NCI-H748 (cell line): ENCODE measurements around the gene COPS8.
A peak's percentile ranks its signal among the peaks of the same experiment; 100 is the strongest.

Experiments
- DNase-seq: peaks from one replicate; lab custom pipeline; 2025; ENCODE audit not compliant: unreplicated experiment; lab: John Stamatoyannopoulos, UW

COPS8 gene

DNA sequence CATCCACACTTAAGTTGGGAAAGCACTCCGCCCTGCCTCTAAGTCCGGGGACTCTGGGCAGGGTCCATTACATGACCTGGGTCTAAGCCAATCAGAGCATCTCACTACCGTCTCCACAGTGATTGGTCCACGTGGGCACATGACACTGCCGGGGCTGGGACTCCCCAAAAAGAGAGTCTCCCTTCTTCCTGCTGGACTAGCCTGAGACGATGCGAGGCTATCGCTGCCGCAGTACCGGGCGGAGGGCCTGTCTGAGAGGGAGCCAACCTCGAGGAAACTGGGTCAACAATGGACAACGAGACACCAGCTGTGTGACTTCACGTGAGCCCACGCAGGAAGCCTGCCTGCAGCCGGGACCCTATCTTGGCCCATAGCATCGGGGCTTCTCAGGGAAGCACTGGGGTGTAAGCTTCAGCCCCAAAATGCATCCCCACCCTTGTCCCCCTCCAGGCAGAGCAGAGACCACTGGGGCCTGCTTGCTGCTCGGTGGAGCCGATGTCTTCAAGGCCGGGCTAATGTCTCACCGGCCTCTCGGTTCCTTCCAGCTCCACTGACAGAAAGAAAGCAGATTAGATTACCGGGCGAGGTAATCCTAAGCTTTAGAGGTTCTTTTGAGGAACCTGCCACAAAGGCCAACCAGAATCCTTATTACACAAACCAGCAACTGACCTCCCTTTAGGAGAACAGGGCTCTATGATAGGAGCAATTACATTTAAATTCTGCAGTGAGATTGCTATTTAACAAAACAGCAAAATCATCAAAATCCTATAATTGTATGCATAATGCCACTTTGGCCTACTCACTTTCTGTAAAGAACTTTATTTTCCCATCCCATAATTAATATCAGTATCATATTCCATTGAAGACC lies 21.3 kb upstream of the COPS8 start:
- no peak for DNase-seq

DNA sequence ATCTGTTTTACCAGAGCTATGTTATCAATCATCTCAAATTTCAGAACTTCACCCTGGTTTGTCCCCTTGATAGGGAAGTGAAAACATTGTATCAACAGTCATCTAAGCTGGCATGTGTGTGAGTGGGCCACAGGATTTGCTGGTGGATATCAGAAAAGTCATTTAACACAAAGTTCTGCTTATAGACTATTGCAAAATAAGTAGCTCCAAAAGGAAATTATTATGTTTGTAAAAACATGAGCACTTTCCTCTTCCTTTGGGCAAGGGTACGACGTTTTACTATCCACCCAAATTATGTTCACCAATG lies 20.7 kb upstream of the COPS8 start:
- no peak for DNase-seq

DNA sequence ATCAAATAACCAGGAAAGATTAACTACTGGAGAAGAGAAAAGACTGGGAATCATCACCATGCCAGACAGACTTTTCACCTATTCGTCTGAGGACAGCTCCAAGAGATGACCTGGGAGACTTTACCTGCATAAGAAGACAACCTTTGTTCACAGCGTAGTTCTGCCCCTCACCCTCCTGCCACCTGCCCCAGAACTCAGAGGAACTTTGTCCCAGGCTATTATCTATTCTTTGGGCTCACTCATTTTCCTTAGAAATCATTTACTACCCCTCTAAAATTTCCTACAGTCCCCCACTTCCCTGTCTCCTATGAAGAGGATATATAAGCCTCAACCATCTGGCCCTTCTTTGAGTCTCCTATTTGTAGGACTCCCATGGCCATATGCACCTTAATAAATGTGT lies 19.3 kb upstream of the COPS8 start:
- DNase-seq = no peak

DNA sequence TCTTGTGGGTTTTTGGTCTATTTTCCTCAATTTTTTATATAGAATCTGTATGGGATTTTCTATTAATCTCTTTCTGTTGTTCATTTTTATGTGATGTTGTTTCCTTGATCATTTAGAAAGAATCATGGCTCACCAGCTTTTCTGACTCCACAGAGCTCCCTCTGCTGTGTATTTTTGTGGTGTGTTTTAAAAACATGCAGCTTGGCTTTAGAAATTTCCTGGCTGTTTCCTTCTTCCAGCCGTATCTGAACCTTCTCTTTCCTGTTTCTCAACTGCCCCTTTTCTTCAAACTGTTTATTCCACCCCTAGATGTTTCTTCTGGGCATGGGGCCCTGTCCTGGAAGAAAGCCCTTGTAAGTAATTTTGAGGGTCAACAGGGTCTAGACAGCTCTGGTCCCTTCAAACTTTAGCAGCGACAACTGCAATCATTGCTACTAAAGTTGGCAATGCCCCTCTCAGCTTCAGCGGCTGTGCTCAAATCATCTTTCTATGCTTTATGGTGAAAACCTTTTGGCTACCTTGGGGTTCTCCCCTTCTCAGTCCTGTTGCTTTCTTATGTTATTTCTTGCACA lies 17.6 kb upstream of the COPS8 start:
- DNase-seq = no peak

DNA sequence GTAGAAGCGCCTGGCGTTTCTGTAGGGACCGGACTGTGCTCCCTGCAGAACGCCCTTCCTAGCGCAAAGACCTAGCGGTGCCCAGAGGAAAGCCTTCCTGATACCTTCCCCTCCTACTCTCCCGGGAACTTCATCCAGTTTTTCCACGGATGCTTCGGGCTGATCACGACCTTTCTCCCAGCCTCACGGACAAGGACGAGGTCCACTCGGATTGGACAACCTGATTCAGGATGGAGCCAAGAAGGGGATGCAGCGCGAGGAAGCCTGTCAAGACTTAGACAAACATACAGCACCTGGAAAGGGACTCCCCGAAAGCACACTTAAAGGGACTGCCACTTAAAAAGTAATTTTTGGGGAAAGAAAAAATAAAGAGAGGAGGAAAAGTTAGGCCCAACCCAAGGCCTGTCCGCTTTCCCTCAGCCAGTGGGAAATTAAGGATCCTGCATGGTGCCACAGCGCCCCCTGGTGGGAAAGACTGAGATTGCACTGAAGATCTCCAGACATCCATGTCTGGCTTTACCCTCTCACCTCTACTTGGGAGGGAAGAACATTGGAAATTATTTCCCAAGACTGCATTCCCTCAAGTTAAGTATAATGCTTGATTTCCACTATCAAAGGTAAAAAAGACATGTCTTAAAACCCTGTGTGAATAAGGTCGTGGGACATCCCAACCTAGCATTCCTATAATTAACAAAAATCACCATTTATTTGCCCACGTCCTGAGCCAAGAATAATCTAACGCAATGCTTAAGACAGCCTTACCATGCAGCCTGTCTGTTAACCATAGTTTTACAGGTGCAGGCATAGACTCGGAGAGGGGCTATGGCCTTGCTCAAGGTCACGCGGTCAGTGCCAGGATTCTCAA lies 13.4 kb upstream of the COPS8 start:
- peak; percentile 48 for DNase-seq

DNA sequence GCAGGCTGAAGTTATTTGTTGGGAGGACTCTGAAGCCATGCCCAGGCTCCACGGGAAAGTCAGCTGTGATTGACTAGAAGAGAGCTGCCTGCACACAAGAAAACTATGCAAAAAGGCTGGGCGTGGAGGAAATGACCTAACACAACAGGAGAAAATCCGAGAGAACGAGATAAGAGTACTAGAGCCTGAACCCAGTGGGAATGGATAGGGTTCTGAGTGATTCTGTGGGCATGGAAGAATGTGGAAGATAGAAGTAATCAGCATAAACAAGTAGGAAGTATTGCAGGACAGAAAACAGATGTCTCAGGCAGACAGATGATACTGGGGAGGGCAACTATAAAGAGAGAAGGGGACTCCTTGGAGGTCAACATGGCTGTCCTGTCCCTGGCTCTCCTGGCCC lies 12.1 kb upstream of the COPS8 start:
- DNase-seq = no peak

DNA sequence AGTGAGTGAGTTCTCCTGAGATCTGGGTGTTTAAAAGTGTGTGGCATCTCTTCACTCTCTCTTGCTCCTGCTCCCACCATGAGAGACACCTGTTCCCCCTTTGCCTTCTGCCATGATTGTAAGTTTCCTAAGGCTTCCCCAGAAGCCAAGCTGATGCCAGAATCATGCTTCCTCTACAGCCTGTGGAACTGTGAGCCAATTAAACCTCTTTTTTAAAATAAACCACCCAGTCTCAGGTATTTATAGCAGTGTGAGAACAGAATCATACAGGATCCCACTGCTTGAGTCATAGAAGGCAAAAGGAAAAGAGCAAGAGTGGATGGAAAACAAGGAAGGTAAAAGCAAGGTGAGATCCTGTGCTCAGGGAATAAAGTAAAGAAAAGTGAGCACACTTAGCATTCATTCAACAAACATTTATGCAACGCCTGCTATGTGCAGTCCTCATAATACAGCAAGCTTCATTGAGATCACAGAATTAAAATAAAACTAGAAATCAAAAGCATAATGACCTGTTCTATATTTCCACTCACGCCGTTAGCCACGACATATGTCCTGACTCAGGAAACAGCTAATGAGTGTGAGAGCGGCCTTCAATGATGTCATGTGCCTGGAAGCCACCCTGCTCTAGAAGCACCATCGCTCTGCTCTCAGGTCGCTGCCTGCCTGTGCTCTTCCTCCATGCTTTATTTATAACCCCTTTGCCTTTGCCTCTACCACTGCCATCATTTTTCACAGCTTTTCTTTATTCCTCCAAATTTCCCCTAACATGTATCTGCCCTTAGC lies 11.3 kb upstream of the COPS8 start:
- no peak for DNase-seq

DNA sequence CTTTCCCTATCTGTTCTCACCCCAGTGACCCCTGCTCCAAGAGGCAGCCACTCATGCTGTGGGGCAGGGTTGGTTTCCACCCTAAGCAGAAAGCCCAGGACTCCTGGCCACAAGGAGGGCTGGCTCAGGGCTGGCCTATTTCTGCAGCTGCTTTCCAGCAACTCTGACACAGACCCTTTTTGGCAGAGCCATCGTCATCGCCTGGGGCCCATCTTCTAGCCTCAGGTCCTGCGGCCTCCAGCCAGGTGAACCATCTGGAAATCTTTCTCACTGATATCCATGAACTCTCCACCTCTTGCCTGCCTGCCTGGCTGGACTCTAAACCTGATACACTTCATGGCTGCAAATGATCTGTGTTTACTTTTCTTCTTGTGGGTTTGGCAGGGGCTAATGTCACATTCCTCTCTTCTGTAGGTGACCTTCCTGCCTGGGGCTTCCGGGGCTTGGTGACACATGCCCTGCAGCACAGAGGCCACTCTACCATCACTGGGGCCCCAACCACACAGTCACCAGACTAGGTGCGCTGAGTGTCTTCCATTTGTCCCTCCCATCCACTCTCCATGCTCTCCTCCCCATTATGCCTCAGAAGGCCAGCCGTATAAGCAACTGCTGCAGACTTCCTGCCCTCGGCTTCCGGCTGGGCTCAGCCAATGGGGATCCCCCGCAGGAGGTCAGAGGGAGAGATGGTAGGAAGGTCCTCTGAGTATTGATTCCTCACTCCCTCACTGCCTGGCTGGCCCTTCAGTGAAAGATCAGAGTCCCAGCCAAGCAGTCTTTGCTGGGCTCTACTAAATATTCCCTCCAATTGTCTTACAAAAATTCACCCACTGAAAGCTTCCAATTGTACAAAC lies 9.7 kb upstream of the COPS8 start:
- no peak for DNase-seq

DNA sequence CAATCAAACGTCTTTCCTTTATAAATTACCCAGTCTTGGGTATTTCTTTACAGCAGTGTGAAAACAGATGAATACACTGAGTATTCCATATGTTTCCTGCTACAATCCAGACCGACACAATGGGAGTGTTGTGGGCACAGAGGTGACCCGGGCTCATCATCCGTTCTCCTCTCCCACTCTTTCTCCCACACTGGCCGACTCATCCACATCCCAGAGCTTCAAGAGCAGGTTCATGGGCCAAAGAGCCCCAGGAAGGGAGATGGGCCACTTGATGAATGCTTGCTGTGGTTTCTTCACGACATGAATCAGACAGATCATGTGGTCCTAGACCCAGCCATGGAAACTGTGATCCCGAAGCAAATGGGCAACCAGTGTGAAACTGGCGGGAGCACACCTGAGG lies 4.1 kb upstream of the COPS8 start:
- DNase-seq = no peak

DNA sequence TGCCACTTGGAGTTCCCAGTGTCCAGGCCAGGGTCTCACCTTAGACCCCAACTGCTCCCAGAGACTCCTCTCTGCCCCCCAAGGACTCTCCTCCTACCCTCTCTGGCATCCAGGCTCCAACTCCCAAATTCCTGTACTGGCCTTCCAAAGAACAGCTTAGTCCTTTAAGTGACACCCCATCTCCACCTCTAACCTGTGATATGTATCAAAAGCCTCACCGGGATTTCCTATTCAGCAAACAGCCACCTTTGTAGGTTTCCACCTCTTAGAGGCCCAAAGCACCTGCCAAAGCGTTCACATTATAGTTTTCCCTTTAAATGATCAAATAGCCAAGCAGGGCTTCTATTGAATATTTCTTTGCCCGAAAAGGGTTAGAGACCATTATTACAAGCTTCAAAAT lies 2.7 kb upstream of the COPS8 start:
- no peak for DNase-seq

DNA sequence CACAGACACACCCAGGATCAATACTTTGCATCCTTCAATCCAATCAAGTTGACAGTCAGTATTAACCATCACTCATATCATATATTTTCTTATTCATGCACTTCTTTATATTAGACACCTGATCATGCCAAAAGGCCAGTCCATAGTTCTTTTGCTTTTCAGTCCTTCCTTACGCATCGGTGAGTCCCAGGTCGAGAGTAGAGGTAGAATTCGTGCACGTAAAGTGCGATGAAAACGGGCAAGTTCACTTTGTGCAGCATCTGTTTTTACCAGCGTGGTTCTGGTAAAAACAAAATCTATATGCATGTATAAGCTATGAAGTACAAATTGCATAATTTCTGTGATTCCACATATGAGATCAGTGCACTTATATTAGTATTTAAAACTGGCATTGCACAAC lies 1.2 kb upstream of the COPS8 start:
- no peak for DNase-seq

DNA sequence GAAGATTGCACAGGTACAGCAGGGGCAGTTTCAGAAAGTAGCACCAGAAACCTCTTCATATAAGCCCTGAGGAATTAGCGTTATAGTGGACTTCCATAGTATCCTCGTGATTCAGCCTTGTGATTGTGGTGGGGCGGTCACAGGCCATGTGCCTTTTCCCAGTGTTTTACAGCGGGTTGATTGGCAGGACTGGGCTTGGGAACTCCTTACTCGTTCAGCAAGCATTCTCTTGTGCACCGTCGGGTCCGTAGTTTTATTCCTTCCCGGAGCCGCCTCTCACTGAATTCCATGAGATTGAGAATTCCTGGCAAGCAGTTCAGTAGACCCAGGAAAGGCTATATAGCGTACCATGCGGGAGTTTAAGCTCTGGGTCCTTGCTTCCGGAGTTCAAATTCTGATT lies 5.2 kb downstream of the COPS8 start:
- no peak for DNase-seq

DNA sequence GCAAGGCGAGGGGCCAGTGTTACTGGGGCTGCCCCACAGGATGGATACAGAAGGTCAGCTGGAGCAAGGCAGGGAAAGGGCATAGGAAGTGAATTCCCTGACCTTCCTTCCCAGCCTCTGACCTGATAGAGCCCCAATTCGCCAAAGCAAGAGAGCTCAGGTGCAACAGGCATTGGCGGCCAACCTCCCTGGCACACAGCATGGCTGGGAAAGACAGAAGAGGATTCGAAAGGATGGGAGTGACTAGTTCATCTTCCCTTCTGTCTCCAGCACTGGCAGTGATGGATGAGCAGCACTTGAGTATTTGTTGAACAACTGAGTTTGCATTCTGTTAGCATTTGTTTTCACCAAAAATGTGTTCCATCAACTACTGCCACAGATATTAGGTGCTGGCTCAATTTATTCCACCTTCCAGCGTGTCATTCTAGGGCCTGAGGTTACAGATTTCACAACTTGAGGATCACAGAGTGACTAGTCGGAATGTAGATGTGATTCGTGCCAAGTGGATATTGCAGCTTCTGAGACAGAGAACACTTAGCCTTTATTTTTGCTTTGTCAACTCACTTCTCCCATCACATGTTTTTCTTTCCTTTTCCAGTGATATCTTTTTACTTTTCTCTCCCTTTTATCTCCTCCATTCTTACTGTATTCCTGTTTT lies 6.2 kb downstream of the COPS8 start:
- DNase-seq = no peak

DNA sequence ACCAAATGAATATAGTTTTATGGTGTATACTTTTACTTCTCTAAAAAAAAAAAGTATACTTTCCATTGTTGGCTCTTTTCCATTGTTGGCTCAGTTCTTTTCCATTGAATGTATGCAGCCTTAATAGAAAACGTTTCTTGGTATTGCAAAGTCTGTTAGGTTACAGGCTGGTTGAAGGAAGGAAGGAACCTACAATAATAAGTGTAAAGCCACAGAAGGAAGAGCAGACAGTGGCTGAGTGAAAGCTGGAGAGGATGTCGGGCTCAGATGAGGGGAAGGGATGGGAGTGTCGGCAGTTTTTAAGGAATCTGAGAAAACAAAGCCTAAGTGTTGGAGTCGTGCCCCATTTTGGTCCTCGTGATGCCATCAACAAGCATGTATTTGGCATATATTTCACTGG lies 6.8 kb downstream of the COPS8 start:
- DNase-seq = no peak

DNA sequence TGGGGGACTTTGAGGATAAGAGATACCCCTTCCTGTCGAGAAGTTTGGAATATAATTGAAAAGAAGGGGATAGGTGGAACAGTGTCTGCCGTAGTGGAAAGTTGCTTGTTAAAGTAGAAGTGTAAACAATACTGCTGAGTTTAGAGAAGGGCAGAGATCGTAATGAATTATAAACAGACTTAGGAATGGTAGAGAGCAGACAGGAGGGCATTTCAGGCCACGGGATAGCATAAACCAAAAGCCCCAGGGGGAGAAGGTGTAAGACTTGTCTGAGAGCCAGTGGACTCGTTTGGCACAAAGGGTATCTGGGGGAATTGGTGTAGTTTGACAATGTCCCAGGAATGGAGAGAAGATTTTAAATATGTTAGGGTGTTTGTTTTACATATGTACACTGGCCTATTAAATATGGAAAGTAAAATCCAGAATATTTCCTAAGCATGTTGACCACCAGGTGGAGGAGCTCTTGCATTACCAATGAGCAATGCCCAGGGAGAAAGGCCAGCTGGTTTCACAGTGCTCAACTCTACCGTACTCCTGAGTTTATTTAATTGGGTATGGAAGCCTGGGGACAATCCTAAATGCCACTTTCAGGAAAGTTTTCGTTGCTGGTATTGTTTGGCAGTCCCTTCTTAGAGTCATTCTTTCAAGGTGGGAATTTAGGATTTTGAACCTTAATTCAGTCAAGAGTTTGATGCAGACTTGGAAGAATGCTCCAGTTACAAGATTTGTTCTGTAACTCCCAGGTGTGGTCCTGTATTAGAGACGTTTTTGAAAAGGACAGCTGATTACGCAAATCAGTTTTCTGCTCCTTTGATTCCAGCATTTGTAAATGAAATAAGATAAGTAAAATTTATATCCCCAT lies 7.5 kb downstream of the COPS8 start:
- no peak for DNase-seq

DNA sequence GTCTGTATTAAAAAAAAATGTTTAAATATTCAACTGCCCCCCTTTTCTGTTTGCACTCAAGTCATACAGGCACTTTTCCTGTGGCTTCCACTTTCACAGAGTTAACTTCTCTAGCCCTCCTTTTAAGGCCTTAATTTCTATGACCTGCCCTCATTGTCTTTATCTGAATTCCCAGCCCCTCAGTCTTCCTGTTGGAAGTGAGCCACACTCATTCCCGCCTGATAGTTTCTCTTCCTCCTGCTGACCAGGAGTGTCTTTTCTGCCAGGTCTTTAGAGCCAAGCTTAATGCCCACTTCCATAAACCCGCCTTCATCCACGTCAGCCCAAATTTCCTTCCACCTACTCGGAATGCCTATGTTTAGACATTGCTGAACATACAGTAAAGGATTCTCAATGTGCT lies 10.5 kb downstream of the COPS8 start:
- no peak for DNase-seq

DNA sequence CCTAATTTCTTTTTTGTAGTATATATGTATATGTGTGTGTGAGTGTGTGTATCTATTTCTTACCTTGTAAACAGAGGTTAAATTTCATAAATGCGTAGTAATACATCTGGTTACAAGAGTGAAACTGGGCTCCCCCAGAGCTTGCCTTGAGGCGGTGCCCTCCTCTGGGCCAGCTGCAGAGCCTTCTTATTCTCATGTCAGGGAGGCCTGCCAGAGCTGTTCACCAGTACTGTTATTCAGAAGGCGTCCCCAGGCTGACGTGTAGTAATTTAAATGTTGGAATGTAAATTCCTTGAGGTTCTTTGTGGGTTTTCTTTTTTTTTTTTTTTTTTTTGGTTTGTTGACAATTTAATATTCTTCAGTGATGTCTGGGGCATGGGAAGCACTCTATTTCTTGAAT lies 11.2 kb downstream of the COPS8 start:
- no peak for DNase-seq

DNA sequence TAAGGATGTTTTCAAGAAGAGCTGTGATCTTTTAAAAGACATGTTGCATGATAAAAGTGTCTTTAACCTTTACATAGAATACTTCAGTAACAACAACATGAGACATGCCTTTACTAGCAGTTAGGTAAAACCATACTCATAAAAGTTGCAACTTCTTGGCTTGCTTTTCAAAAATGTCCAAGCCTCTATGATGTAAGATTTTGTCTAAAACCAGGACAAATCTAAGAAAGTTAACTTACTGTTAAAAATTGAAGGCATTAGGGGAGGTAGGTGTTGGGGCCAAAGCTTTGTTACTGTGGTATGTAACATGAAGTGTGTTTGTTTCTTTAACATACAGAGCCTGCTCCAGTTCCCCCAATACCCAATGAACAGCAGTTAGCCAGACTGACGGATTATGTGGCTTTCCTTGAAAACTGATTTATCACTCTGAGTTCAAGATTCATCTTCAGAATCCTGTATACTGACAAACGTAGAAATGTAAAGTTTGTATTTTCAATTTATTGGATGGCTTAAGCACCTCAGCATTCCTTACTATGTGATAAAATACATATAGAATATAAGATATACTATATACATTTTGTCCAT lies 11.7 kb downstream of the COPS8 start:
- no peak for DNase-seq
